HFFc6 (cell line): ENCODE results near the gene POLR2E. TPM values are rescaled to one million over a fixed set of nuclear protein-coding genes. Genes with fewer than 3 reads are reported as not detected.

Experiments
- DNase-seq: peaks from one replicate; pipeline ENCODE4 v3.0.0-alpha.2; 2018
- H3K27ac Mint-ChIP-seq: 2 replicates; pipeline ENCODE4 v1.8.0; 2020; ENCODE audit warnings: mild to moderate bottlenecking, mixed read lengths
- H3K27me3 Mint-ChIP-seq: 2 replicates; pipeline ENCODE4 v1.8.0; 2021; ENCODE audit warnings: mild to moderate bottlenecking, moderate library complexity, mixed read lengths; ENCODE audit not compliant: insufficient read depth
- H3K36me3 Mint-ChIP-seq: 2 replicates; pipeline ENCODE4 v1.8.0; 2021; ENCODE audit warnings: low read depth, mixed read lengths
- H3K4me1 Mint-ChIP-seq: 2 replicates; pipeline ENCODE4 v1.8.0; 2020; ENCODE audit warnings: low read depth, mixed read lengths
- H3K4me3 Mint-ChIP-seq: 2 replicates; pipeline ENCODE4 v1.8.0; 2020; ENCODE audit warnings: mild to moderate bottlenecking, moderate library complexity, mixed read lengths
- H3K9me3 Mint-ChIP-seq: 2 replicates; pipeline ENCODE4 v1.8.0; 2020; ENCODE audit warnings: mild to moderate bottlenecking, mixed read lengths
- CTCF ChIP-seq: fragments of 200-600 bp; sonication (generic); IDR thresholded peaks from 2 replicates; pipeline ENCODE4 v1.5.0; 2021; ENCODE audit warnings: antibody characterized with exemption, mild to moderate bottlenecking
- total RNA-seq, 6 experiments: library from RNA; stranded (reverse); fragmentation: NEBNext Ultra II Directional; extraction: Animal tissue kit (Norgen Biotek cat#: 25700); gene quantifications; 2 replicates in 1 of 6; 3 replicates in 5 of 6; pipeline ENCODE4 v1.2.3, GENCODE V29; 2021

The POLR2E gene
- total RNA-seq, 6 experiments from 2014 or later: 224 to 289 (median 250) TPM

- no peak for TF ChIP-seq CTCF
- no peak overlapping the region; the same call in 1 of the 2 replicates for H3K27ac Mint-ChIP-seq
- no peak for DNase-seq
- peaks cover 6% of the 10 kb centered on the region for H3K9me3 Mint-ChIP-seq
- H3K27me3 Mint-ChIP-seq: peaks cover 5% of the 10 kb centered on the region
- H3K4me1 Mint-ChIP-seq: no peaks in the 10 kb centered on the region
- no peak overlapping the region for H3K4me3 Mint-ChIP-seq
- peaks cover 38% of the 10 kb centered on the region for H3K36me3 Mint-ChIP-seq
These were observed 44.0 kb upstream of the POLR2E start for GRCh38 chr19:1139126-1139525.

GRCh38 chr19:1138121-1138520, 42.9 kb upstream of the POLR2E start:
- Mint-ChIP-seq H3K27me3 (peaks cover 4% of the 10 kb centered on the region; the same call in 1 of the 2 replicates), H3K4me1 (no peaks in the 10 kb centered on the region), H3K9me3 (peaks cover 6% of the 10 kb centered on the region), H3K36me3 (peaks cover 28% of the 10 kb centered on the region), H3K27ac (no peak overlapping the region), H3K4me3 (no peak overlapping the region)
- no peak for TF ChIP-seq CTCF
- no peak for DNase-seq

- no peak overlapping the region for H3K4me3 Mint-ChIP-seq
- H3K9me3 Mint-ChIP-seq: peaks cover under 1% of the 10 kb centered on the region
- H3K36me3 Mint-ChIP-seq: peaks cover 16% of the 10 kb centered on the region
- peak overlapping the region; percentile 40; the same call in 1 of the 2 replicates for H3K27ac Mint-ChIP-seq
- DNase-seq: no peak
- peaks cover 4% of the 10 kb centered on the region; the same call in 1 of the 2 replicates for H3K27me3 Mint-ChIP-seq
- TF ChIP-seq CTCF: no peak
- H3K4me1 Mint-ChIP-seq: no peaks in the 10 kb centered on the region
These were observed 41.6 kb upstream of the POLR2E start for GRCh38 chr19:1136621-1137317.

- no peak for TF ChIP-seq CTCF
- H3K27me3 Mint-ChIP-seq: peaks cover 4% of the 10 kb centered on the region; the same call in 1 of the 2 replicates
- no peaks in the 10 kb centered on the region for H3K9me3 Mint-ChIP-seq
- H3K4me3 Mint-ChIP-seq: no peak overlapping the region
- no peak for DNase-seq
- H3K27ac Mint-ChIP-seq: no peak overlapping the region
- H3K36me3 Mint-ChIP-seq: peaks cover 15% of the 10 kb centered on the region
- H3K4me1 Mint-ChIP-seq: no peaks in the 10 kb centered on the region
These were observed 41.0 kb upstream of the POLR2E start for GRCh38 chr19:1136201-1136600.

- no peaks in the 10 kb centered on the region for H3K9me3 Mint-ChIP-seq
- peaks cover 4% of the 10 kb centered on the region; the same call in 1 of the 2 replicates for H3K27me3 Mint-ChIP-seq
- peaks cover 6% of the 10 kb centered on the region; the same call in 1 of the 2 replicates for H3K4me1 Mint-ChIP-seq
- H3K36me3 Mint-ChIP-seq: peaks cover 15% of the 10 kb centered on the region
- DNase-seq: no peak
- TF ChIP-seq CTCF: no peak
- no peak overlapping the region for H3K4me3 Mint-ChIP-seq
- H3K27ac Mint-ChIP-seq: no peak overlapping the region
These were observed 40.3 kb upstream of the POLR2E start for GRCh38 chr19:1135454-1135853.
